NB4 (cell line): ENCODE data around the gene LRRN3.

ENCODE experiments used
- CTCF ChIP-seq: IDR thresholded peaks from one replicate; pipeline ENCODE4 v1.5.1; 2012; ENCODE audit warnings: low read depth, low read length
- MYC ChIP-seq: IDR thresholded peaks from 2 replicates; pipeline ENCODE4 v1.6.1; 2011; ENCODE audit warnings: low read depth, low read length

- TF ChIP-seq CTCF (no peak), MYC (no peak)
Observed at GRCh38 chr7:111057066-111057465, 33.9 kb upstream of the LRRN3 start.
